OCI-LY1 (cell line): ENCODE data around the gene HIPK3.

Source experiments
- H2AFZ ChIP-seq: fragments of 200-600 bp; sonication (generic), shearing (Covaris generic); 2 replicates; pipeline ENCODE4 v1.6.0; 2014; ENCODE audit warnings: antibody characterized with exemption, mild to moderate bottlenecking, low read length
- H3F3A ChIP-seq: fragments of 200-600 bp; sonication (generic), shearing (Covaris generic); 2 replicates; pipeline ENCODE4 v1.6.0; 2014; ENCODE audit warnings: mild to moderate bottlenecking, antibody characterized with exemption, low read length, moderate library complexity; ENCODE audit not compliant: insufficient read depth
- H3K27ac ChIP-seq: fragments of 200-600 bp; sonication (generic); 2 replicates; pipeline ENCODE4 v1.5.1; 2014; ENCODE audit warnings: low read length, mixed run types, mild to moderate bottlenecking, low read depth; ENCODE audit not compliant: poor library complexity, severe bottlenecking
- H3K27me3 ChIP-seq: fragments of 200-600 bp; sonication (generic); 2 replicates; pipeline ENCODE4 v1.6.0; 2014; ENCODE audit warnings: antibody characterized with exemption, mild to moderate bottlenecking, low read length, moderate library complexity; ENCODE audit not compliant: insufficient read depth
- H3K36me3 ChIP-seq: fragments of 200-600 bp; sonication (generic); 2 replicates; pipeline ENCODE4 v1.6.1; 2014; ENCODE audit warnings: mild to moderate bottlenecking, antibody characterized with exemption, low read length, moderate library complexity, mixed read lengths; ENCODE audit not compliant: insufficient read depth
- H3K4me1 ChIP-seq: fragments of 200-600 bp; sonication (generic); 2 replicates; pipeline ENCODE4 v1.5.1; 2014; ENCODE audit warnings: mild to moderate bottlenecking, low read length, moderate library complexity; ENCODE audit not compliant: insufficient read depth, severe bottlenecking
- H3K4me2 ChIP-seq: fragments of 200-600 bp; sonication (generic), shearing (Covaris generic); 2 replicates; pipeline ENCODE4 v1.6.1; 2014; ENCODE audit warnings: low read length
- H3K4me3 ChIP-seq: fragments of 200-600 bp; sonication (generic); 2 replicates; pipeline ENCODE4 v1.5.1; 2014; ENCODE audit warnings: low read length, low read depth, mild to moderate bottlenecking, mixed read lengths; ENCODE audit not compliant: poor library complexity, severe bottlenecking
- H3K79me2 ChIP-seq: fragments of 200-600 bp; shearing (Covaris generic); 2 replicates; pipeline ENCODE4 v1.6.1; 2016; ENCODE audit warnings: mixed run types, low read length, mixed read lengths; ENCODE audit not compliant: insufficient read depth
- H3K9ac ChIP-seq: fragments of 200-600 bp; sonication (generic), shearing (Covaris generic); 2 replicates; pipeline ENCODE4 v1.6.1; 2014; ENCODE audit warnings: mild to moderate bottlenecking, low read length, mixed read lengths
- H3K9me2 ChIP-seq: fragments of 200-600 bp; sonication (generic), shearing (Covaris generic); 2 replicates; pipeline ENCODE4 v1.6.1; 2014; ENCODE audit warnings: low read depth, mild to moderate bottlenecking, low read length, mixed read lengths
- H3K9me3 ChIP-seq: fragments of 200-600 bp; shearing (Covaris generic); 2 replicates; pipeline ENCODE4 v1.6.1; 2014; ENCODE audit warnings: low read length, mixed read lengths
- H4K20me1 ChIP-seq: fragments of 200-600 bp; sonication (generic), shearing (Covaris generic); 2 replicates; pipeline ENCODE4 v1.6.0; 2016; ENCODE audit warnings: mild to moderate bottlenecking, low read length; ENCODE audit not compliant: insufficient read depth
- CTCF ChIP-seq: fragments of 200-600 bp; sonication (generic), shearing (Covaris generic); IDR thresholded peaks from 2 replicates; pipeline ENCODE4 v1.5.1; 2017; ENCODE audit warnings: mild to moderate bottlenecking, antibody characterized with exemption, low read length, moderate library complexity, mixed read lengths
- EZH2 ChIP-seq: fragments of 200-600 bp; sonication (generic), shearing (Covaris generic); IDR thresholded peaks from 2 replicates; pipeline ENCODE4 v1.8.0; 2017; ENCODE audit warnings: borderline replicate concordance, mixed run types, mild to moderate bottlenecking, antibody characterized with exemption, low read length, moderate library complexity, mixed read lengths

The HIPK3 gene

GRCh38 chr11:33211153-33211552, 46.0 kb upstream of the HIPK3 start:
- no peaks in the 10 kb centered on the region for H4K20me1 ChIP-seq
- no peaks in the 10 kb centered on the region for H3K9me2 ChIP-seq
- TF ChIP-seq CTCF (no peak), EZH2 (no peak)
- no peaks in the 10 kb centered on the region for H3K27me3 ChIP-seq
- no peak overlapping the region for H2AFZ ChIP-seq
- no peaks in the 10 kb centered on the region for H3K79me2 ChIP-seq
- no peak overlapping the region for H3K4me3 ChIP-seq
- H3K9ac ChIP-seq: no peak overlapping the region
- no peaks in the 10 kb centered on the region for H3K4me1 ChIP-seq
- no peaks in the 10 kb centered on the region for H3F3A ChIP-seq
- no peaks in the 10 kb centered on the region for H3K9me3 ChIP-seq
- no peaks in the 10 kb centered on the region for H3K36me3 ChIP-seq
- no peak overlapping the region for H3K4me2 ChIP-seq
- no peak overlapping the region for H3K27ac ChIP-seq

DNA sequence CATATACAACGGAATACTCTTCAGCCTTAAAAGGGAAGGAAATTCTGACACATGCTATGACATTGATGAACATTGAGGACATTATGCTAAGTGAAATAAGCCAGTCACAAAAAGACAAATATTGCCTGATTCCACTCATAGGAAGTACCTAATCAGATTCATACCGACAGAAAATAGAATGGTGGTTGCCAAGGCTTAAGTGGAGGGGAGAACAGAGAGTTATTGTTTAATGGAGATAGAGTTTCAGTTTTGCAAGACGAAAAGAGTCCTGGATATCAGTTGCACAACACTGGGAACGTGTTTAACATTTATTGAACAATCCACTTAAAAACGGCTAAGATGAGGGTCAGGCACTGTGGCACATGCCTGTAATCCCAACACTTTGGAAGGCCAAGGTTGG, 45.6 kb upstream of the HIPK3 start:
- Histone ChIP-seq H3F3A (no peaks in the 10 kb centered on the region), H3K4me3 (no peak overlapping the region), H2AFZ (no peak overlapping the region), H3K79me2 (no peaks in the 10 kb centered on the region), H3K9ac (no peak overlapping the region), H4K20me1 (no peaks in the 10 kb centered on the region), H3K36me3 (no peaks in the 10 kb centered on the region), H3K9me2 (no peaks in the 10 kb centered on the region), H3K4me1 (no peaks in the 10 kb centered on the region), H3K27ac (no peak overlapping the region), H3K27me3 (no peaks in the 10 kb centered on the region), H3K4me2 (no peak overlapping the region), H3K9me3 (no peaks in the 10 kb centered on the region)
- TF ChIP-seq EZH2 (no peak), CTCF (no peak)

- no peak overlapping the region for H3K4me2 ChIP-seq
- H3K9me2 ChIP-seq: no peaks in the 10 kb centered on the region
- TF ChIP-seq CTCF (no peak), EZH2 (no peak)
- no peaks in the 10 kb centered on the region for H4K20me1 ChIP-seq
- no peak overlapping the region for H3K4me3 ChIP-seq
- no peaks in the 10 kb centered on the region for H3K4me1 ChIP-seq
- no peak overlapping the region for H2AFZ ChIP-seq
- no peaks in the 10 kb centered on the region for H3K9me3 ChIP-seq
- no peaks in the 10 kb centered on the region for H3F3A ChIP-seq
- no peak overlapping the region for H3K27ac ChIP-seq
- H3K9ac ChIP-seq: no peak overlapping the region
- no peaks in the 10 kb centered on the region for H3K36me3 ChIP-seq
- no peaks in the 10 kb centered on the region for H3K27me3 ChIP-seq
- no peaks in the 10 kb centered on the region for H3K79me2 ChIP-seq
Observed at GRCh38 chr11:33214187-33214586, 43.0 kb upstream of the HIPK3 start.
